ENCODE data around the gene GFI1B. TPM values are rescaled to one million over a fixed set of nuclear protein-coding genes. Genes with fewer than 3 reads are reported as not detected.
A peak's percentile ranks its signal among the peaks of the same experiment; 100 is the strongest.

The GFI1B gene
- total and polyA plus RNA-seq, 2 of the 13 experiments (the other 11 are each of a cell fraction or from before 2014, with no cell fraction given), result 0.15 to 0.51 TPM

DNA sequence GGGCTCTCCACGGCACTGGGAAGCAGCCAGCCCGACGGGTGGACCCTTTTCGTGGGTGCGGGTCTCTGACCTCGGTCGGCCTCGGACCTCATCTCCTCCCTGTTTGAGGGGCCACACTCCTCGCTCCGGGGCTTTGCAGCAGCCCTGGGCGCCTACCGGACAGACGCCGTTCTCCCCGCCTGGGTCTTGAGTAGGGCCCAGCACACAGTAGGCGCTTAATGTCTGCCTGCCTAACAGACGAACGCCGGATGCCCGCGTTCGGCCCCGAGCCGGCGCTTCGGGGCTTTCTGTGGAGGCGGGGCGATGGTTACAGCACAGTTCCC is 51.5 kb downstream of the GFI1B start:
- POLR2A ChIA-PET, result interaction anchor here (0.6 to 2.3 kb wide), 33 partner anchors 8 to 1135 kb away, joined by 3 to 27 read pairs (median 5); partner anchors contain the start of genes CACFD1, DDX31, GTF3C4 and SETX
- TSS peak; percentile 97 for BruUV-seq (replicated peaks)
- WGBS (ENCODE audit: low lambda C conversion rate), result no CpG with 5 or more reads among the region's 28 CpGs
- H3K4me3 ChIP-seq (replicated peaks in 1 of 3; ENCODE audit: insufficient read depth in 1 of 3, low read depth in 2 of 3, low read length in 3 of 3), result peak overlapping the region; percentile 93 to 99 (median 95)
- H3K4me2 ChIP-seq (ENCODE audit: low read depth, low read length), result peak overlapping the region; percentile 85
- no peaks in the 10 kb centered on the region for H3K9me3 ChIP-seq (ENCODE audit: low read length)
- peaks cover 43% of the 10 kb centered on the region for H3K79me2 ChIP-seq (ENCODE audit: insufficient read depth, low read length)
- CTCF ChIA-PET (ENCODE audit: low intra/inter-chr PET ratio, low total read pairs), result no interaction called here
- ATAC-seq (no peak; the same call in 2 of the 3 replicates), DNase-seq (ENCODE audit: low spot score) (no peak), FAIRE-seq (no peak)
- no peaks in the 10 kb centered on the region; a peak in 1 of 5 replicates for H3K27me3 ChIP-seq (ENCODE audit: control insufficient read depth in 1 of 2, insufficient read depth in 2 of 2, low read length in 2 of 2)
- peaks cover 4% of the 10 kb centered on the region; the same call in 1 of the 2 replicates for H4K20me1 ChIP-seq (ENCODE audit: insufficient read depth, low read length)
- H3K9ac ChIP-seq (ENCODE audit: insufficient read depth, low read depth, low read length), result peak overlapping the region; percentile 93
- peak overlapping the region; percentile 76 for H3K27ac ChIP-seq (ENCODE audit: extremely low read length, insufficient read depth, low read length)
- H3K36me3 ChIP-seq (replicated peaks in 1 of 2; ENCODE audit: control insufficient read depth in 1 of 2, insufficient read depth in 2 of 2, low read length in 2 of 2), result peaks cover 2 to 7% of the 10 kb centered on the region in 2 experiments; a peak in 4 of 5 replicates
- intact Hi-C loops (cut with micrococcal nuclease; ENCODE audit: unreplicated experiment), result loop anchor here (5.0 kb wide), 1 partner anchor 117 kb away; no protein-coding TSS in a partner anchor
- no peak overlapping the region for H2AFZ ChIP-seq (ENCODE audit: low read length)
- in situ Hi-C loops (cut with HindIII; ENCODE audit: extremely low pct_ligation_motif_present, low pct_unique_long_range_greater_than_20kb), result no loop called here
- H3K4me1 ChIP-seq (ENCODE audit: insufficient read depth, low read length), result peaks cover 42% of the 10 kb centered on the region
- TF ChIP-seq HMG20A (CRISPR knock-in tag; IDR thresholded peaks at IDR 0.05; ENCODE audit: borderline replicate concordance), result no peak
- TF ChIP-seq ZNF615 (CRISPR knock-in tag; IDR thresholded peaks at IDR 0.05; ENCODE audit: borderline replicate concordance), result no peak
- TF ChIP-seq, protein P1, sequence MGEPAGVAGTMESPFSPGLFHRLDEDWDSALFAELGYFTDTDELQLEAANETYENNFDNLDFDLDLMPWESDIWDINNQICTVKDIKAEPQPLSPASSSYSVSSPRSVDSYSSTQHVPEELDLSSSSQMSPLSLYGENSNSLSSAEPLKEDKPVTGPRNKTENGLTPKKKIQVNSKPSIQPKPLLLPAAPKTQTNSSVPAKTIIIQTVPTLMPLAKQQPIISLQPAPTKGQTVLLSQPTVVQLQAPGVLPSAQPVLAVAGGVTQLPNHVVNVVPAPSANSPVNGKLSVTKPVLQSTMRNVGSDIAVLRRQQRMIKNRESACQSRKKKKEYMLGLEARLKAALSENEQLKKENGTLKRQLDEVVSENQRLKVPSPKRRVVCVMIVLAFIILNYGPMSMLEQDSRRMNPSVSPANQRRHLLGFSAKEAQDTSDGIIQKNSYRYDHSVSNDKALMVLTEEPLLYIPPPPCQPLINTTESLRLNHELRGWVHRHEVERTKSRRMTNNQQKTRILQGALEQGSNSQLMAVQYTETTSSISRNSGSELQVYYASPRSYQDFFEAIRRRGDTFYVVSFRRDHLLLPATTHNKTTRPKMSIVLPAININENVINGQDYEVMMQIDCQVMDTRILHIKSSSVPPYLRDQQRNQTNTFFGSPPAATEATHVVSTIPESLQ (CRISPR knock-in tag; conservative IDR thresholded peaks at IDR 0.05), result no peak
- TF ChIP-seq ELF3 (CRISPR knock-in tag; IDR thresholded peaks at IDR 0.05), result no peak
- TF ChIP-seq ZNF343 (CRISPR knock-in tag; IDR thresholded peaks at IDR 0.05), result 0 out of 2 replicates have a peak, but pooled peaks have one; percentile 5
- TF ChIP-seq, protein P2, sequence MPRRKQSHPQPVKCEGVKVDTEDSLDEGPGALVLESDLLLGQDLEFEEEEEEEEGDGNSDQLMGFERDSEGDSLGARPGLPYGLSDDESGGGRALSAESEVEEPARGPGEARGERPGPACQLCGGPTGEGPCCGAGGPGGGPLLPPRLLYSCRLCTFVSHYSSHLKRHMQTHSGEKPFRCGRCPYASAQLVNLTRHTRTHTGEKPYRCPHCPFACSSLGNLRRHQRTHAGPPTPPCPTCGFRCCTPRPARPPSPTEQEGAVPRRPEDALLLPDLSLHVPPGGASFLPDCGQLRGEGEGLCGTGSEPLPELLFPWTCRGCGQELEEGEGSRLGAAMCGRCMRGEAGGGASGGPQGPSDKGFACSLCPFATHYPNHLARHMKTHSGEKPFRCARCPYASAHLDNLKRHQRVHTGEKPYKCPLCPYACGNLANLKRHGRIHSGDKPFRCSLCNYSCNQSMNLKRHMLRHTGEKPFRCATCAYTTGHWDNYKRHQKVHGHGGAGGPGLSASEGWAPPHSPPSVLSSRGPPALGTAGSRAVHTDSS (CRISPR knock-in tag; conservative IDR thresholded peaks at IDR 0.05), result no peak
- peak; percentile 91 for TF ChIP-seq ZKSCAN8 (CRISPR knock-in tag; IDR thresholded peaks at IDR 0.05; ENCODE audit: borderline replicate concordance)
- TF ChIP-seq, protein P3, sequence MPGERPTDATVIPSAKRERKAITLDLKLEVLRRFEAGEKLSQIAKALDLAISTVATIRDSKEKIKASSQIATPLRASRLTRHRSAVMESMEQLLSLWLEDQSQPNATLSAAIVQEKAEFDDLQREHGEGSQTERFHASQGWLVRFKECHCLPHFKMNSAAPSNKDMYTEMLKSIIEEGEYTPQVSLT (CRISPR knock-in tag; IDR thresholded peaks at IDR 0.05; ENCODE audit: borderline replicate concordance, low read depth), result no peak
- TF ChIP-seq, protein P4, sequence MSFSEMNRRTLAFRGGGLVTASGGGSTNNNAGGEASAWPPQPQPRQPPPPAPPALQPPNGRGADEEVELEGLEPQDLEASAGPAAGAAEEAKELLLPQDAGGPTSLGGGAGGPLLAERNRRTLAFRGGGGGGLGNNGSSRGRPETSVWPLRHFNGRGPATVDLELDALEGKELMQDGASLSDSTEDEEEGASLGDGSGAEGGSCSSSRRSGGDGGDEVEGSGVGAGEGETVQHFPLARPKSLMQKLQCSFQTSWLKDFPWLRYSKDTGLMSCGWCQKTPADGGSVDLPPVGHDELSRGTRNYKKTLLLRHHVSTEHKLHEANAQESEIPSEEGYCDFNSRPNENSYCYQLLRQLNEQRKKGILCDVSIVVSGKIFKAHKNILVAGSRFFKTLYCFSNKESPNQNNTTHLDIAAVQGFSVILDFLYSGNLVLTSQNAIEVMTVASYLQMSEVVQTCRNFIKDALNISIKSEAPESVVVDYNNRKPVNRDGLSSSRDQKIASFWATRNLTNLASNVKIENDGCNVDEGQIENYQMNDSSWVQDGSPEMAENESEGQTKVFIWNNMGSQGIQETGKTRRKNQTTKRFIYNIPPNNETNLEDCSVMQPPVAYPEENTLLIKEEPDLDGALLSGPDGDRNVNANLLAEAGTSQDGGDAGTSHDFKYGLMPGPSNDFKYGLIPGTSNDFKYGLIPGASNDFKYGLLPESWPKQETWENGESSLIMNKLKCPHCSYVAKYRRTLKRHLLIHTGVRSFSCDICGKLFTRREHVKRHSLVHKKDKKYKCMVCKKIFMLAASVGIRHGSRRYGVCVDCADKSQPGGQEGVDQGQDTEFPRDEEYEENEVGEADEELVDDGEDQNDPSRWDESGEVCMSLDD (CRISPR knock-in tag; IDR thresholded peaks at IDR 0.05; ENCODE audit: borderline replicate concordance), result no peak
- TF ChIP-seq ZNF746 (CRISPR knock-in tag; IDR thresholded peaks at IDR 0.05), result 0 out of 2 replicates have a peak, but pooled peaks have one; percentile 35
- TF ChIP-seq, protein P5, sequence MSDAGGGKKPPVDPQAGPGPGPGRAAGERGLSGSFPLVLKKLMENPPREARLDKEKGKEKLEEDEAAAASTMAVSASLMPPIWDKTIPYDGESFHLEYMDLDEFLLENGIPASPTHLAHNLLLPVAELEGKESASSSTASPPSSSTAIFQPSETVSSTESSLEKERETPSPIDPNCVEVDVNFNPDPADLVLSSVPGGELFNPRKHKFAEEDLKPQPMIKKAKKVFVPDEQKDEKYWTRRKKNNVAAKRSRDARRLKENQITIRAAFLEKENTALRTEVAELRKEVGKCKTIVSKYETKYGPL (CRISPR knock-in tag; IDR thresholded peaks at IDR 0.05), result no peak
- TF ChIP-seq, protein P6, sequence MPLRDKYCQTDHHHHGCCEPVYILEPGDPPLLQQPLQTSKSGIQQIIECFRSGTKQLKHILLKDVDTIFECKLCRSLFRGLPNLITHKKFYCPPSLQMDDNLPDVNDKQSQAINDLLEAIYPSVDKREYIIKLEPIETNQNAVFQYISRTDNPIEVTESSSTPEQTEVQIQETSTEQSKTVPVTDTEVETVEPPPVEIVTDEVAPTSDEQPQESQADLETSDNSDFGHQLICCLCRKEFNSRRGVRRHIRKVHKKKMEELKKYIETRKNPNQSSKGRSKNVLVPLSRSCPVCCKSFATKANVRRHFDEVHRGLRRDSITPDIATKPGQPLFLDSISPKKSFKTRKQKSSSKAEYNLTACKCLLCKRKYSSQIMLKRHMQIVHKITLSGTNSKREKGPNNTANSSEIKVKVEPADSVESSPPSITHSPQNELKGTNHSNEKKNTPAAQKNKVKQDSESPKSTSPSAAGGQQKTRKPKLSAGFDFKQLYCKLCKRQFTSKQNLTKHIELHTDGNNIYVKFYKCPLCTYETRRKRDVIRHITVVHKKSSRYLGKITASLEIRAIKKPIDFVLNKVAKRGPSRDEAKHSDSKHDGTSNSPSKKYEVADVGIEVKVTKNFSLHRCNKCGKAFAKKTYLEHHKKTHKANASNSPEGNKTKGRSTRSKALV (CRISPR knock-in tag; IDR thresholded peaks at IDR 0.05), result peak; percentile 37; the same call in 1 of the 2 replicates
- 0 out of 4 replicates have a peak, but pooled peaks of 1 of the 2 experiments have one; percentile 1 for TF ChIP-seq KLF16 (CRISPR knock-in tag; IDR thresholded peaks at IDR 0.05)
- TF ChIP-seq SSRP1 (CRISPR knock-in tag; IDR thresholded peaks at IDR 0.05), result no peak
- no peak for TF ChIP-seq DNMT1 (CRISPR knock-in tag; IDR thresholded peaks at IDR 0.05)

All from HepG2 (cell line).